ENCODE data around the gene HSFX4. TPM values are rescaled to one million over a fixed set of nuclear protein-coding genes. Genes with fewer than 3 reads are reported as not detected.
A peak's percentile ranks its signal among the peaks of the same experiment; 100 is the strongest.

HSFX4 gene
- total and polyA plus RNA-seq, 4 donors: not detected

DNA sequence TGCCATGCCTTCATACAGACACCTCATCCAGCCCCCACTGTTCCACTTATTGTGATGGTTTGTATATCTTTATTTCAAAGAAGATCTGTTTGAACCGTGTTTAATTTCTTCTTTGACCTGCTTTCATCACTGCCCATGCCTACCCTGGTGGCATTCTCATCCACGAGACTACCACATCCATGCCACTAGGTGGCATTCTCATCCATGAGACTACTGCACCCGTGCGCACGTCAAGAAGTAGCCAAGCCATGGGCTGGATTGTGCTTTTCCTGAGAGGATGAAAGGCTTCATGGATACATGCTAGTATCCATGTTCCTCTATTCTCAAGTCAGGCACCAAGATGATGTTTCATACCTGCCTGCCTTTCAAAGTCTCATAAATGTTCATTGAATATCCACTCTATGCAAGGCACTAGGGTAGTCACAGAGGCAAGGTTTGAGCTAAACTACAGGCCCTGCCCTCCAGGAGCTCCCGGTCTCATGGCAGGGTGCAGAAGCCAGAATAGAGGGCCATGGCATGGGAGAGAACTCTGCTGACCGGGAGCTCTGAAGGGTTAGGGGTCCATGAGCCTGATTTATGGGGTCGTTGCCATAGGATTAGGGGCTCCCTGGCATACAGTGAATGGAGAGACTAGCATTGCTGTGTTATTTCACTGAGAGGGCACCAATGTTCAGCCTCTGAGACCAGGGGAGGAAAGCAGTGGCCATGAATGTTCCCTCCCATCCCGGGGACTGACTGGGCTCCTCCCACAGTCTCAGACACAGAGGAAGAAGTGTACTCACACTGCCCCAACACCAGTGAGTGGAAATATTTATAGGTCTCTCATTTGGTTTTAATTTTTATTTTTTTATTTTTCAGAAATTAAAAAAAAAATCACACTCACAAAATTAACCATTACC, 33.7 kb downstream of the HSFX4 start:
- 28 to 32% methylated on average over 9 of the region's 9 CpGs for WGBS, 2 donors
- Histone ChIP-seq H3K9me3 (ENCODE audit: control insufficient read depth, low read length) (no peaks in the 10 kb centered on the region), H3K4me1 (ENCODE audit: control insufficient read depth in 1 of 2, insufficient read depth in 2 of 2, low read length in 2 of 2) (no peaks in the 10 kb centered on the region), H3K27me3 (ENCODE audit: control insufficient read depth in 1 of 2, insufficient read depth in 2 of 2, low read length in 1 of 2) (no peaks in the 10 kb centered on the region), H3K27ac (ENCODE audit: low read depth in 1 of 2, low read length in 2 of 2) (peak overlapping the region in 1 of 2 donors; percentile 48), H3K36me3 (ENCODE audit: control insufficient read depth in 1 of 2, insufficient read depth in 2 of 2, low read length in 1 of 2) (no peaks in the 10 kb centered on the region), H3K4me3 (ENCODE audit: low read length in 2 of 2) (no peak overlapping the region)
- peak in 1 of 2 donors; percentile 59 for DNase-seq
- peak; percentile 87 for ATAC-seq (ENCODE audit: low FRiP score)
- intact Hi-C loops (cut with DNase I): loop anchor here (5.0 kb wide), 2 partner anchors 524 to 624 kb away; no protein-coding TSS in a partner anchor

DNA sequence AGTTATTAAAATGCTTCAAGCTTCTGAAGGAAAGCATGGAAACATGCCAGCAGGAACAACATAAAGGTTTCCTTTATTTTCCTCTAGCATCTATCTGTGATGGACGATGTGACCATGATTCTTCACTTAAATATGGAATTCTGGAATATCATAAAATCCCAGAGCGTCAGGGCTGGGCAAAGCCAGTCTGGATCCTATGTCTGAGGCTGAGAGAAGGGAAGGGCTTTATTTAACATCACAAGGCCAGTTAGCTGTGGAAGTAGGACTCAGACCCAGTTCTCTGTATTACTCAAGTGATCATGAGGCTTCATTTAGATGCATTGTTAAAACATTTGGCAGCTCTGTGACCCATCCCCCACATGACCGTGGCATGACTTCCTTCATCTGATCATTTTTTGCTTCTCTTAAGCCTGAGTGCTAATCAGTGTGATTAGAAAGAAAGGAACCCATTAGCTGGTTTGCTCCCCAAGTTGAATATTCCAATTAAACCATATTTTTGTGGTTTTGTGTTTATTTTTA, 49.8 kb downstream of the HSFX4 start:
- 63 to 87% methylated on average over 3 of the region's 3 CpGs for WGBS, 2 donors
- Histone ChIP-seq H3K9me3 (ENCODE audit: control insufficient read depth, low read length) (no peaks in the 10 kb centered on the region), H3K4me3 (ENCODE audit: low read length in 2 of 2) (no peak overlapping the region), H3K27ac (ENCODE audit: low read depth in 1 of 2, low read length in 2 of 2) (no peak overlapping the region), H3K4me1 (ENCODE audit: control insufficient read depth in 1 of 2, insufficient read depth in 2 of 2, low read length in 2 of 2) (no peaks in the 10 kb centered on the region), H3K36me3 (ENCODE audit: control insufficient read depth in 1 of 2, insufficient read depth in 2 of 2, low read length in 1 of 2) (no peaks in the 10 kb centered on the region), H3K27me3 (ENCODE audit: control insufficient read depth in 1 of 2, insufficient read depth in 2 of 2, low read length in 1 of 2) (no peaks in the 10 kb centered on the region)
- intact Hi-C loops (cut with DNase I): no loop called here
- ATAC-seq (ENCODE audit: low FRiP score) (no peak), DNase-seq (no peak)

Other genes with a start within 250 kb of the HSFX4 start
- not detected for gene MAGEA11, start 217.5 kb upstream of the HSFX4 start, total RNA-seq
- not detected for gene MAGEA11, start 217.5 kb upstream of the HSFX4 start, polyA plus RNA-seq
- 1 to 10 TPM; 2.2 to 3.5 TPM for gene HSFX1, start 155.5 kb upstream of the HSFX4 start, total RNA-seq
- gene HSFX1, start 155.5 kb upstream of the HSFX4 start, polyA plus RNA-seq: 1 to 10 TPM; 1.3 to 2.1 TPM
- not detected for gene MAGEA9, start 147.6 kb upstream of the HSFX4 start, total RNA-seq
- gene MAGEA9, start 147.6 kb upstream of the HSFX4 start, polyA plus RNA-seq: not detected
- not detected for gene MAGEA8, start 48.4 kb upstream of the HSFX4 start, total RNA-seq
- not detected for gene MAGEA8, start 48.4 kb upstream of the HSFX4 start, polyA plus RNA-seq
- gene EOLA2, start 8.9 kb downstream of the HSFX4 start, total RNA-seq: 10 to 100 TPM; 30.1 to 32.3 TPM
- gene EOLA2, start 8.9 kb downstream of the HSFX4 start, polyA plus RNA-seq: 10 to 100 TPM; 14.0 to 51.8 TPM

All from aorta (tissue), 5 donors.